T-cell (primary cell): ENCODE data around the gene HNRNPA2B1. TPM values are rescaled to one million over a fixed set of nuclear protein-coding genes. Genes with fewer than 3 reads are reported as not detected.

Source experiments
- ATAC-seq, 4 experiments: fragments of 200-7000 bp in 3 of 4; fragments of 150-1000 bp in 1 of 4; cut with Tn5 transposase; replicated peaks in 1 of 4; 1 replicate in 3 of 4; 2 replicates in 1 of 4; pipeline ENCODE4 v1.10.0; 2021; ENCODE audit warnings: moderate library complexity in 3 of 4, mild to moderate bottlenecking in 2 of 4, moderate number of reproducible peaks in 1 of 4
- CTCF ChIA-PET, 2 donors: fragments of 300-600 bp; sonication (Branson Sonifier 250); formaldehyde crosslinking; loops; one replicate each; lab custom pipeline; 2022; ENCODE audit warnings: antibody characterized with exemption in 2 of 2; lab: Charles Lee
- POLR2A ChIA-PET, 2 donors: fragments of 300-600 bp; sonication (Branson Sonifier 250); formaldehyde crosslinking; loops; one replicate each; lab custom pipeline; 2022; ENCODE audit warnings: antibody characterized with exemption in 2 of 2; lab: Charles Lee
- DNase-seq, 35 experiments: peaks; one replicate each; pipeline versions ENCODE4 v3.0.0 to v3.0.0-alpha.2; 2013 to 2023
- H3K27ac ChIP-seq: one replicate; pipeline ENCODE4 v1.5.1; 2013; ENCODE audit warnings: low read length
- H3K27me3 ChIP-seq, 2 experiments: replicated peaks in 1 of 2; 1 replicate in 1 of 2; 2 replicates in 1 of 2; pipeline versions ENCODE4 v1.6.1 to v1.7.0; 2013; ENCODE audit warnings: low read length in 1 of 2, mixed read lengths in 1 of 2; ENCODE audit not compliant: control insufficient read depth in 2 of 2, insufficient read depth in 2 of 2; ENCODE audit errors: extremely low read depth in 1 of 2
- H3K36me3 ChIP-seq, 2 donors: 1 replicate in 1 of 2; 2 replicates in 1 of 2; pipeline versions ENCODE4 v1.6.1 to v1.7.0; 2013; ENCODE audit warnings: low read length in 1 of 2; ENCODE audit not compliant: control insufficient read depth in 2 of 2, insufficient read depth in 1 of 2; ENCODE audit errors: extremely low read depth in 1 of 2
- H3K4me1 ChIP-seq, 2 experiments: 1 replicate in 1 of 2; 2 replicates in 1 of 2; pipeline versions ENCODE4 v1.6.1 to v1.7.0; 2013; ENCODE audit warnings: low read length in 2 of 2, mixed read lengths in 1 of 2; ENCODE audit not compliant: insufficient read depth in 2 of 2, control insufficient read depth in 1 of 2; ENCODE audit errors: extremely low read depth in 1 of 2
- H3K4me3 ChIP-seq, 2 donors: 1 replicate in 1 of 2; 2 replicates in 1 of 2; pipeline versions ENCODE4 v1.5.1 to v1.7.0; 2013; ENCODE audit warnings: mild to moderate bottlenecking in 2 of 2, low read length in 1 of 2, moderate library complexity in 1 of 2; ENCODE audit not compliant: control insufficient read depth in 1 of 2; ENCODE audit errors: extremely low read depth in 1 of 2
- H3K9me3 ChIP-seq: 2 replicates; pipeline ENCODE4 v1.7.0; 2013
- H3K27ac Mint-ChIP-seq, 2 donors: one replicate each; pipeline ENCODE4 v1.8.0; 2020 to 2021; ENCODE audit warnings: mild to moderate bottlenecking in 2 of 2, mixed read lengths in 2 of 2
- H3K27me3 Mint-ChIP-seq, 2 donors: one replicate each; pipeline ENCODE4 v1.8.0; 2021 to 2022; ENCODE audit warnings: mixed read lengths in 2 of 2
- H3K36me3 Mint-ChIP-seq: one replicate; pipeline ENCODE4 v1.8.0; 2021; ENCODE audit warnings: mixed read lengths
- H3K4me1 Mint-ChIP-seq, 3 donors: one replicate each; pipeline ENCODE4 v1.8.0; 2020 to 2022; ENCODE audit warnings: mixed read lengths in 3 of 3, mild to moderate bottlenecking in 1 of 3
- H3K4me3 Mint-ChIP-seq, 3 donors: one replicate each; pipeline ENCODE4 v1.8.0; 2020 to 2022; ENCODE audit warnings: mild to moderate bottlenecking in 3 of 3, mixed read lengths in 3 of 3, moderate library complexity in 3 of 3
- H3K9me3 Mint-ChIP-seq, 3 donors: one replicate each; pipeline ENCODE4 v1.8.0; 2020 to 2022; ENCODE audit warnings: mixed read lengths in 3 of 3
- WGBS: methylation state at CpG from one replicate; pipeline ENCODE4 v1.1.5; 2013; ENCODE audit warnings: missing lambda C conversion rate; ENCODE audit not compliant: insufficient coverage; 5-methylcytosine and 5-hydroxymethylcytosine counted together
- total RNA-seq, 35 experiments: library from RNA in 6 of 35; stranded (reverse) in 6 of 35; fragments of 120-200 nt in 1 of 35; gene quantifications; one replicate each; pipeline versions ENCODE4 v1.2.1 to v1.2.4 and lab custom pipeline; 2013 to 2026

HNRNPA2B1 gene
- total RNA-seq, 5 donors from 2014 or later (not counting 1 experiment from before 2014, with no cell fraction given): 388 to 478 (median 411) TPM

DNA sequence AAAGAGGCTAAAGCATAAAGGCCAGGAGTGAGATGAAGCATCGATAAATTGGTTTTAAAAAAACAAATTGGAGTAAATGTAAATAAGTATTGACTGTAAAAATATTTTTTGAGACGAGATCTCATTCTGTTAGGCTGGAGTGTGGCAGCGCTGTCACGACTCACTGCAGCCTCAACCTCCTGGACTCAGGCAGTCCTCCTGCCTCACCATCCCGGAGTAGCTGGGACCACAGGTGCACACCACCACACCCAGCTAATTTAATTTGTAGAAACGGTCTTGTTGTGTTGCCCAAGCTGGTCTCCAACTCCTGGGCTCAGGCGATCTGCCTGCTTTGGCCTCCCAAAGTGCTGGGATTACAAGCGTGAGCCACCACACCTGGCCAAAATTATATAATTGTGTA is 17.8 kb downstream of the HNRNPA2B1 start:
- Histone ChIP-seq H3K36me3 (peaks cover 0 to 8% of the 10 kb centered on the region in 2 donors), H3K9me3 (no peaks in the 10 kb centered on the region), H3K4me1 (peaks cover 0 to 21% of the 10 kb centered on the region in 2 experiments), H3K27ac (no peak overlapping the region), H3K27me3 (no peaks in the 10 kb centered on the region), H3K4me3 (no peak overlapping the region)
- H3K9me3 Mint-ChIP-seq: peaks cover 0 to 6% (median 0%) of the 10 kb centered on the region in 3 donors
- H3K4me1 Mint-ChIP-seq: peaks cover 77 to 82% (median 79%) of the 10 kb centered on the region in 3 donors
- H3K27me3 Mint-ChIP-seq: no peaks in the 10 kb centered on the region
- peak overlapping the region in 1 of 2 donors; percentile 79 for H3K27ac Mint-ChIP-seq
- H3K36me3 Mint-ChIP-seq: peaks cover 29% of the 10 kb centered on the region
- POLR2A ChIA-PET: interaction anchor here in 1 of 2 donors (0.8 to 1.8 kb wide), 3 partner anchors 9 to 92 kb away, joined by 3 to 5 read pairs (median 4); no protein-coding TSS in a partner anchor
- peak in 1 of 4 experiments; percentile 13 for ATAC-seq
- no peak for DNase-seq
- CTCF ChIA-PET: interaction anchor here (0.6 to 1.5 kb wide), 4 partner anchors 9 to 136 kb away, joined by 3 to 4 read pairs (median 3); no protein-coding TSS in a partner anchor
- 90% methylated on average over 2 of the region's 8 CpGs for WGBS
- H3K4me3 Mint-ChIP-seq: no peak overlapping the region

DNA sequence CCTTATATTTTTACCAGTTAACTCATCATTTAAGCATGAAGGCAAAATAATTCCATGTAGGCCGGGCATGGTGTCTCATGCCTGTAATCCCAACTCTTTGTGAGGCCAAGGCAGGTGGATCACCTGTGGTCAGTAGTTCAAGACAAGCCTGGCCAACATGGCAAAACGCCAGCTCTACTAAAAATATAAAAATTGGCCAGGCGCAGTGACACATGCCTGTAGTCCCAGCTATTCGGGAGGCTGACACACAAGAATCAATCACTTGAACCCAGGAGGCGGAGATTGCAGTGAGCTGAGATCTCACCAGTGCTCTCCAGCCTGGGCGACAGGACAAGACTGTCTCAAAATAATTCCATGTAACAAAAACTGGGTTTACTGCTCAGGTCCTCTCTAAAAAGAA is 18.3 kb downstream of the HNRNPA2B1 start:
- POLR2A ChIA-PET: interaction anchor here (0.8 to 1.8 kb wide), 4 partner anchors 10 to 30 kb away, joined by 3 to 5 read pairs (median 3); partner anchors contain the start of gene NFE2L3 (in 1 of the 2)
- WGBS: 93% methylated on average over 4 of the region's 6 CpGs
- H3K27ac Mint-ChIP-seq: peak overlapping the region in 1 of 2 donors; percentile 61

DNA sequence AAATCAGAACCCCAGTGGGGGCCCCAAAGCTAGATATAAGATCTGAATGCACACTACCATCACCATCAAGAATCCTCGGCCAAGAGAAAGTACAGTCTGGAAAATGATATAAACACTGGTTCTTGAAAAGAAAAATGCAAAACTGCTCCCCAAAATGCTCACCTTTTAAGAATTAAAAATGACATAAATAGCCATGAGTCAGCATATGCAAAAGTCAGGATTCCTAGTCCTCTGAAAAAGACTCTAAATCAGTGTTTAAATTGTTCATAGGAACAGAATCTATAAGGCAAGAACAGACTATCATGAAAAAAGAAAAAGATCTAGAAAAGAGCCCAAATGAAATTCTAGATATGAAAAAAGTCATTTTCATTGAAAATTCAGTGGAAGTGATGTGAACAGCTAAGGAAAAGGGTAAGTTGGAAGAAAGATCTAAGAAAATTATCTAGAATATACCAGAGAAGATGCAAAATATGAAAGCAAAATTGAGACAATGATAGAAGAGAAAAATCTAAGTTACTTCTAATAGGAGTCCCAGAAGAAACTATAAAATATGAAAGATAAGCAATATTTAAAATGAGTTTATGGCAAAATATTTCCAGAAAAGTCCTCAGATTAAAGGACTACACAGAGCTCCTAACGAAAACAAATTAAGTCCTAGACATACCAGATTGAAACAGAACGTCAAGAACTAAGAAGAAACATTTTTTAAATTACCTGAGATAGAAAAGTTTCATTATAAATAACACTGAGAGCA is 18.9 kb downstream of the HNRNPA2B1 start:
- Mint-ChIP-seq H3K27ac (peak overlapping the region; percentile 56 to 61), H3K4me3 (no peak overlapping the region), H3K4me1 (peaks cover 70 to 75% (median 72%) of the 10 kb centered on the region in 3 donors), H3K27me3 (no peaks in the 10 kb centered on the region), H3K36me3 (peaks cover 23% of the 10 kb centered on the region), H3K9me3 (peaks cover 0 to 6% (median 0%) of the 10 kb centered on the region in 3 donors)
- H3K36me3 ChIP-seq: peaks cover 0 to 7% of the 10 kb centered on the region in 2 donors
- DNase-seq (no peak), ATAC-seq (no peak)
- peak overlapping the region; percentile 2 for H3K27ac ChIP-seq
- H3K4me3 ChIP-seq: no peak overlapping the region
- no CpG with 5 or more reads among the region's 3 CpGs for WGBS
- ChIA-PET CTCF (interaction anchor here (1.1 to 1.5 kb wide), 2 partner anchors 16 to 91 kb away, joined by 3 read pairs; no protein-coding TSS in a partner anchor), POLR2A (interaction anchor here (0.5 to 1.8 kb wide), 8 partner anchors 10 to 105 kb away, joined by 3 to 8 read pairs (median 3); partner anchors contain the start of gene NFE2L3 (in 1 of the 2))
- H3K9me3 ChIP-seq: no peaks in the 10 kb centered on the region
- no peaks in the 10 kb centered on the region for H3K27me3 ChIP-seq
- peaks cover 0 to 17% of the 10 kb centered on the region in 2 experiments for H3K4me1 ChIP-seq

More for the DNA sequence above, 18.3 kb downstream of the HNRNPA2B1 start:
- no peak overlapping the region for H3K27ac ChIP-seq
- H3K4me3 ChIP-seq: no peak overlapping the region
- ATAC-seq: no peak
- H3K4me1 ChIP-seq: peaks cover 0 to 19% of the 10 kb centered on the region in 2 experiments
- H3K4me3 Mint-ChIP-seq: no peak overlapping the region
- H3K27me3 Mint-ChIP-seq: no peaks in the 10 kb centered on the region
- DNase-seq: no peak
- H3K27me3 ChIP-seq: no peaks in the 10 kb centered on the region
- H3K36me3 ChIP-seq: peaks cover 0 to 7% of the 10 kb centered on the region in 2 donors
- peaks cover 28% of the 10 kb centered on the region for H3K36me3 Mint-ChIP-seq
- peaks cover 0 to 6% (median 0%) of the 10 kb centered on the region in 3 donors for H3K9me3 Mint-ChIP-seq
- H3K9me3 ChIP-seq: no peaks in the 10 kb centered on the region
- CTCF ChIA-PET: interaction anchor here (1.1 to 1.5 kb wide), 3 partner anchors 10 to 91 kb away, joined by 3 to 4 read pairs (median 3); no protein-coding TSS in a partner anchor
- peaks cover 76 to 80% (median 77%) of the 10 kb centered on the region in 3 donors for H3K4me1 Mint-ChIP-seq

DNA sequence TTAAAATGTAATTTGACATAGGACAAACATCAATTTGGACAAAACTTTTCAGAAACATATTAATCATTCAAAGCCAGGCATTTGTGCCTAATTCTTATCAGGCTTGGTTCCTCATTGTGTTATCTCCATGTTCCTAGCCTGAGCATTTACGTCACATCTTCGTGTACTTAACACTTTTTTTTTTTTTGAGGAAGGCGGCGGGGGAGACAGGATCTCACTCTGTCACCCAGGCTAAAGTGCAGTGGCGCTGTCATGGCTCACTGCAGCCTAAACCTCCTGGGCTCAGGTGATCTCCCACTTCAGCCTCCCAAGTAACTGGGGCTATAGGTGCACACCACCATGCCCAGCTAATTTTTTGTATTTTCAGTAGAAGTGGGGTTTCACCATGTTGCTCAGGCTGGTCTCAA is 19.8 kb downstream of the HNRNPA2B1 start:
- H3K27ac Mint-ChIP-seq: peak overlapping the region; percentile 55 to 80
- no peak for ATAC-seq

DNA sequence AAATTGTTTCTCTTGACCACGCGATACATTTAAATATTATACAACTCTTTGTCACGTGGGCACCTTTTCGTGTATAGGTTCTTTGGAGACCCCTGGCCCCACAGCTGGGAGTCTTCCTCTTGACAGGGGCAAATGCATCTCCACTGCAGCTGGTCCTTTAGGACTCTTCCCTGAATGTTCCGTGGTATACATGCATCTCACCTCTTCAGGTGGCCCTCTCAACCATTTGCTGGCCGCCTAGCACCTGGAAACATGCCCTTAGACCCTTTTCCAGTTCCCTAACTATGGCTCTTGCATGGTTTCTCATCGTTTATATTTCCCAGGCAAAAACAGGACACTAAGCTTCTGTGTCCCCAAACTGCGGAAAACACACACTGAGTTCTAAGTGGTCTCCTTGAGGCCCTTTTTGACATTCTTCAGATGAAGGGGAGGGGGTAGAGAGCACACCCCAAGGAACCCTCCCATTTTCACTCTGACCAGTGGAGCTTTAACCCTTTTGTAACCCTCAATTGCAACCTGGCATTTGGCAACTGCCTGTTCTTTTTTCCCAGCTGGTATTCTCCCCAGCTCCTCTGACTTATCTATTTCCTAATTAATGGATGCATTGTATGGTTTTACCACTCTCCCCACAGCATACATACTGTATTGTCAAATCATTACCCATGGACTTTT is 20.6 kb downstream of the HNRNPA2B1 start:
- ChIA-PET CTCF (interaction anchor here in 1 of 2 donors (0.6 to 0.7 kb wide), 2 partner anchors 14 kb away, joined by 3 read pairs; no protein-coding TSS in a partner anchor), POLR2A (interaction anchor here (0.5 to 1.5 kb wide), 7 partner anchors 8 to 124 kb away, joined by 3 to 5 read pairs (median 3); no protein-coding TSS in a partner anchor)
- no peaks in the 10 kb centered on the region for H3K9me3 ChIP-seq
- H3K4me3 ChIP-seq: no peak overlapping the region
- Mint-ChIP-seq H3K4me1 (peaks cover 55 to 60% (median 57%) of the 10 kb centered on the region in 3 donors), H3K36me3 (peaks cover 15% of the 10 kb centered on the region), H3K9me3 (no peaks in the 10 kb centered on the region), H3K27me3 (no peaks in the 10 kb centered on the region), H3K27ac (peak overlapping the region in 1 of 2 donors; percentile 80), H3K4me3 (no peak overlapping the region)
- no peaks in the 10 kb centered on the region for H3K27me3 ChIP-seq
- no peak for DNase-seq
- peaks cover 0 to 15% of the 10 kb centered on the region in 2 experiments for H3K4me1 ChIP-seq
- ATAC-seq: peak in 1 of 4 experiments; percentile 10
- peak overlapping the region; percentile 10 for H3K27ac ChIP-seq
- WGBS: 95% methylated on average over 4 of the region's 8 CpGs
- peaks cover 0 to 3% of the 10 kb centered on the region in 2 donors for H3K36me3 ChIP-seq

More for the DNA sequence above, 19.8 kb downstream of the HNRNPA2B1 start:
- H3K4me1 Mint-ChIP-seq: peaks cover 63 to 68% (median 65%) of the 10 kb centered on the region in 3 donors
- H3K9me3 Mint-ChIP-seq: peaks cover 0 to 6% (median 0%) of the 10 kb centered on the region in 3 donors
- no peak for DNase-seq
- CTCF ChIA-PET: interaction anchor here in 1 of 2 donors (0.6 kb wide), 1 partner anchor 488 kb away, joined by 9 read pairs; no protein-coding TSS in a partner anchor
- Histone ChIP-seq H3K4me3 (no peak overlapping the region), H3K4me1 (peaks cover 0 to 15% of the 10 kb centered on the region in 2 experiments), H3K36me3 (peaks cover 0 to 7% of the 10 kb centered on the region in 2 donors), H3K27ac (peak overlapping the region; percentile 2), H3K9me3 (no peaks in the 10 kb centered on the region), H3K27me3 (no peaks in the 10 kb centered on the region)
- H3K36me3 Mint-ChIP-seq: peaks cover 23% of the 10 kb centered on the region
- H3K4me3 Mint-ChIP-seq: no peak overlapping the region
- 62% methylated on average over 2 of the region's 5 CpGs for WGBS
- POLR2A ChIA-PET: interaction anchor here (0.5 to 1.5 kb wide), 5 partner anchors 9 to 104 kb away, joined by 3 to 5 read pairs (median 3); no protein-coding TSS in a partner anchor
- no peaks in the 10 kb centered on the region for H3K27me3 Mint-ChIP-seq
